IMR-90 (cell line): ENCODE measurements around the gene CFAP300. TPM values are rescaled to one million over a fixed set of nuclear protein-coding genes. Genes with fewer than 3 reads are reported as not detected.

Source experiments
- ATAC-seq: fragments of 200-7000 bp; cut with Tn5 transposase; 2 replicates; pipeline ENCODE4 v1.9.1; 2020; ENCODE audit warnings: low read depth, mild to moderate bottlenecking, moderate library complexity
- BruUV-seq: library from RNA; stranded (reverse); fragments of 400-500 nt; replicated peaks from 2 replicates; lab custom pipeline; 2021; lab: Mats Ljungman, UMichigan
- CTCF ChIA-PET: fragments of 300-600 bp; formaldehyde crosslinking; extraction: SDS; loops from one replicate; lab custom pipeline; 2021; ENCODE audit warnings: antibody characterized with exemption; lab: Yijun Ruan, JAX
- POLR2A ChIA-PET: fragments of 300-600 bp; sonication (Branson Sonifier 250); formaldehyde crosslinking; loops from one replicate; lab custom pipeline; 2022; ENCODE audit warnings: antibody characterized with exemption; ENCODE audit not compliant: unreplicated experiment; lab: Charles Lee
- DNase-seq: peaks from one replicate; pipeline ENCODE4 v3.0.0; 2013
- H2AFZ ChIP-seq: replicated peaks from 2 replicates; pipeline ENCODE3; 2013; ENCODE audit warnings: low read length, mild to moderate bottlenecking; ENCODE audit not compliant: poor library complexity
- H2AK5ac ChIP-seq: 2 replicates; pipeline ENCODE4 v1.6.1; 2013; ENCODE audit warnings: low read depth, low read length, inconsistent platforms
- H2AK9ac ChIP-seq: replicated peaks from 2 replicates; pipeline ENCODE3; 2013; ENCODE audit warnings: mild to moderate bottlenecking, low read depth, low read length, moderate library complexity; ENCODE audit not compliant: poor library complexity
- H2BK120ac ChIP-seq: 2 replicates; pipeline ENCODE4 v1.6.1; 2013; ENCODE audit warnings: low read depth, low read length, inconsistent platforms
- H2BK15ac ChIP-seq: 3 replicates; pipeline ENCODE4 v1.6.1; 2013; ENCODE audit warnings: low read depth, low read length, inconsistent platforms
- H2BK20ac ChIP-seq: 2 replicates; pipeline ENCODE4 v1.6.1; 2013; ENCODE audit warnings: low read depth, mild to moderate bottlenecking, inconsistent platforms, low read length, moderate library complexity
- H2BK5ac ChIP-seq: 2 replicates; pipeline ENCODE4 v1.6.1; 2013; ENCODE audit warnings: mild to moderate bottlenecking, low read depth, low read length, inconsistent platforms; ENCODE audit not compliant: poor library complexity, severe bottlenecking
- H3K14ac ChIP-seq: replicated peaks from 2 replicates; pipeline ENCODE4 v1.6.1; 2013; ENCODE audit warnings: low read depth, low read length, inconsistent platforms
- H3K18ac ChIP-seq: 2 replicates; pipeline ENCODE4 v1.6.1; 2013; ENCODE audit warnings: low read depth, low read length, control low read depth
- H3K23ac ChIP-seq: 2 replicates; pipeline ENCODE4 v1.6.1; 2013; ENCODE audit warnings: low read depth, low read length, inconsistent platforms
- H3K27ac ChIP-seq: 2 replicates; pipeline ENCODE4 v1.5.1; 2013; ENCODE audit warnings: mild to moderate bottlenecking, control low read depth, low read length; ENCODE audit not compliant: insufficient read depth
- H3K27me3 ChIP-seq: 2 replicates; pipeline ENCODE4 v1.6.1; 2013; ENCODE audit warnings: low read length; ENCODE audit not compliant: control insufficient read depth, insufficient read depth
- H3K36me3 ChIP-seq: 2 replicates; pipeline ENCODE4 v1.6.1; 2013; ENCODE audit warnings: low read length, mixed read lengths; ENCODE audit not compliant: control insufficient read depth, insufficient read depth
- H3K4ac ChIP-seq: 2 replicates; pipeline ENCODE4 v1.6.1; 2013; ENCODE audit warnings: low read depth, low read length, inconsistent platforms
- H3K4me1 ChIP-seq: 2 replicates; pipeline ENCODE4 v1.6.1; 2013; ENCODE audit warnings: low read length, mixed read lengths; ENCODE audit not compliant: control insufficient read depth, insufficient read depth
- H3K4me2 ChIP-seq: 2 replicates; pipeline ENCODE4 v1.6.1; 2013; ENCODE audit warnings: low read depth, mild to moderate bottlenecking, control low read depth, low read length, moderate library complexity
- H3K4me3 ChIP-seq: 2 replicates; pipeline ENCODE4 v1.5.1; 2013; ENCODE audit warnings: low read depth, mild to moderate bottlenecking, control low read depth, low read length, moderate library complexity; ENCODE audit not compliant: insufficient read depth
- H3K56ac ChIP-seq: 2 replicates; pipeline ENCODE4 v1.6.1; 2013; ENCODE audit warnings: low read length, inconsistent platforms; ENCODE audit not compliant: insufficient read depth; ENCODE audit errors: extremely low read depth
- H3K79me1 ChIP-seq, 2 experiments: 2 replicates each; pipeline ENCODE4 v1.6.1; 2013; ENCODE audit warnings: low read length in 2 of 2, inconsistent platforms in 1 of 2, low read depth in 1 of 2
- H3K9ac ChIP-seq: 2 replicates; pipeline ENCODE4 v1.6.1; 2013; ENCODE audit warnings: low read depth, low read length, control low read depth
- H3K9me1 ChIP-seq: 2 replicates; pipeline ENCODE4 v1.6.1; 2013; ENCODE audit warnings: low read length, inconsistent platforms; ENCODE audit not compliant: insufficient read depth
- H3K9me3 ChIP-seq: 2 replicates; pipeline ENCODE4 v1.6.1; 2013; ENCODE audit warnings: low read length; ENCODE audit not compliant: control insufficient read depth, insufficient read depth
- H4K20me1 ChIP-seq: 2 replicates; pipeline ENCODE4 v1.6.1; 2013; ENCODE audit warnings: low read length, inconsistent platforms; ENCODE audit not compliant: insufficient read depth
- H4K5ac ChIP-seq: 2 replicates; pipeline ENCODE4 v1.6.1; 2013; ENCODE audit warnings: mild to moderate bottlenecking, low read depth, low read length, control low read depth
- H4K8ac ChIP-seq, 2 experiments: 2 replicates each; pipeline ENCODE4 v1.6.1; 2013; ENCODE audit warnings: low read depth in 2 of 2, low read length in 2 of 2, control low read depth in 1 of 2, inconsistent platforms in 1 of 2
- H4K91ac ChIP-seq: 2 replicates; pipeline ENCODE4 v1.6.1; 2013; ENCODE audit warnings: low read depth, low read length, inconsistent platforms; ENCODE audit not compliant: insufficient read depth
- CEBPB ChIP-seq: IDR thresholded peaks from 2 replicates; pipeline ENCODE4 v1.6.1; 2012; ENCODE audit warnings: low read depth, low read length, improper control_type of control experiment
- FOS ChIP-seq: fragments of 150-350 bp; IDR thresholded peaks from 2 replicates; pipeline ENCODE4 v1.6.1; 2016; ENCODE audit warnings: low read depth, low read length
- MXI1 ChIP-seq: IDR thresholded peaks from 2 replicates; pipeline ENCODE4 v1.6.1; 2012; ENCODE audit warnings: low read depth, mild to moderate bottlenecking, low read length, moderate library complexity, borderline replicate concordance
- WGBS, 2 experiments: methylation state at CpG; one replicate each; pipeline versions ENCODE4 v1.1.5 to v1.1.7; 2013; ENCODE audit warnings: missing lambda C conversion rate in 2 of 2; ENCODE audit not compliant: insufficient read length in 1 of 2; ENCODE audit errors: extremely low coverage in 2 of 2; 5-methylcytosine and 5-hydroxymethylcytosine counted together
- dilution Hi-C: fragments of 300-500 bp; cut with HindIII; formaldehyde crosslinking; loops from one replicate; pipeline ENCODE4 v1.14.3; 2018; ENCODE audit warnings: low sequenced_read_pairs; ENCODE audit not compliant: unreplicated experiment
- in situ Hi-C: fragments of 300-500 bp; cut with MboI; formaldehyde crosslinking; loops from 3 replicates; pipeline ENCODE4 v1.14.3; 2019; ENCODE audit warnings: low sequenced_read_pairs, inconsistent platforms, mixed read lengths
- intact Hi-C: fragments of 100-400 bp; cut with micrococcal nuclease; formaldehyde crosslinking; loops from 2 replicates; pipeline ENCODE4 v1.10.0; 2022
- polyA plus RNA-seq, 3 experiments: library from polyadenylated mRNA; depleted of rRNA; stranded (reverse); fragments of >200 nt; gene quantifications; 2 replicates each; pipeline ENCODE4 v1.2.3, GENCODE V29; 2012; ENCODE audit warnings: low replicate concordance in 1 of 3
- total RNA-seq: library from RNA; depleted of rRNA; stranded (reverse); fragments of >200 nt; gene quantifications from 2 replicates; pipeline ENCODE4 v1.2.3, GENCODE V29; 2012

Gene CFAP300
- total and polyA plus RNA-seq, 2 of the 4 experiments (the other 2 are of a cell fraction) = 0.90 to 1.8 TPM

- POLR2A ChIA-PET = no interaction called here
- H4K5ac ChIP-seq = no peak overlapping the region
- no peak overlapping the region for H2AK9ac ChIP-seq
- H2AK5ac ChIP-seq = peak overlapping the region; percentile 50; the same call in 1 of the 2 replicates
- no peak overlapping the region for H3K4me3 ChIP-seq
- H3K56ac ChIP-seq = peak overlapping the region; percentile 63; the same call in 1 of the 2 replicates
- peak overlapping the region; percentile 70 to 86 for H4K8ac ChIP-seq
- peak overlapping the region; percentile 88 for H3K4ac ChIP-seq
- WGBS, 2 experiments = 0% methylated on average over 3 of the region's 12 CpGs; no CpG with 5 or more reads in 1 of the 2 experiments
- BruUV-seq = no TSS peak
- H3K9ac ChIP-seq = no peak overlapping the region
- ATAC-seq (peak; percentile 93), DNase-seq (peak; percentile 82)
- H3K18ac ChIP-seq = no peak overlapping the region; the same call in 1 of the 2 replicates
- 0 out of 2 replicates have a peak, but pooled peaks cover 5% of the 10 kb centered on the region for H3K9me1 ChIP-seq
- H3K23ac ChIP-seq = peak overlapping the region; percentile 67
- peak overlapping the region; percentile 96 for H2BK20ac ChIP-seq
- no peaks in the 10 kb centered on the region for H3K27me3 ChIP-seq
- no peaks in the 10 kb centered on the region for H3K36me3 ChIP-seq
- H3K79me1 ChIP-seq = no peaks in the 10 kb centered on the region
- H4K91ac ChIP-seq = peak overlapping the region; percentile 92
- H3K27ac ChIP-seq = no peak overlapping the region; the same call in 1 of the 2 replicates
- no peaks in the 10 kb centered on the region for H4K20me1 ChIP-seq
- in situ Hi-C loops (loop anchor here (10.0 kb wide), 1 partner anchor 566 kb away; no protein-coding TSS in a partner anchor), dilution Hi-C loops (no loop called here), intact Hi-C loops (no loop called here)
- H3K9me3 ChIP-seq = no peaks in the 10 kb centered on the region
- peak overlapping the region; percentile 84; the same call in 2 of the 3 replicates for H2BK15ac ChIP-seq
- H2AFZ ChIP-seq = peak overlapping the region; percentile 71
- no peak for TF ChIP-seq CEBPB
- 0 out of 2 replicates have a peak, but pooled peaks have one; percentile 33 for TF ChIP-seq FOS
- 0 out of 2 replicates have a peak, but pooled peaks have one; percentile 24 for TF ChIP-seq MXI1
- peak overlapping the region; percentile 15 for H2BK5ac ChIP-seq
- CTCF ChIA-PET = interaction anchor here (0.6 to 1.3 kb wide), 2 partner anchors 73 to 258 kb away, joined by 3 to 4 read pairs; no protein-coding TSS in a partner anchor
- H3K14ac ChIP-seq = peak overlapping the region; percentile 89
- H3K4me1 ChIP-seq = peaks cover 10% of the 10 kb centered on the region
- H3K4me2 ChIP-seq = peak overlapping the region; percentile 38
- H2BK120ac ChIP-seq = peak overlapping the region; percentile 95
These were observed 36.3 kb upstream of the CFAP300 start for GRCh38 chr11:102010776-102011494.
